NB4 (cell line): Measurements from ENCODE around the gene CLTCL1.

Source experiments
- CTCF ChIP-seq: IDR thresholded peaks from one replicate; pipeline ENCODE4 v1.5.1; 2012; ENCODE audit warnings: low read depth, low read length
- MAX ChIP-seq: IDR thresholded peaks from 2 replicates; pipeline ENCODE4 v1.6.1; 2011; ENCODE audit warnings: low read depth, low read length
- POLR2A ChIP-seq: IDR thresholded peaks from 2 replicates; pipeline ENCODE4 v1.6.1; 2011; ENCODE audit warnings: mild to moderate bottlenecking; ENCODE audit not compliant: insufficient read length; ENCODE audit errors: extremely low read depth

GRCh38 chr22:19213442-19214077 is 78.0 kb downstream of the CLTCL1 start:
- TF ChIP-seq CTCF (no peak), MAX (no peak), POLR2A (no peak)
